LNCaP clone FGC (cell line): ENCODE data around the gene TCF23.
A peak's percentile ranks its signal among the peaks of the same experiment; 100 is the strongest.
"Not testable (repeated sequence)": the region's sequence is repeated elsewhere in the genome, so short reads cannot be mapped to it uniquely, and the experiment has no call there.

Experiments
- DNase-seq: peaks from one replicate; pipeline ENCODE4 v3.0.0-alpha.2; 2011; ENCODE audit warnings: low read depth
- H3K4me3 ChIP-seq: 2 replicates; pipeline ENCODE4 v1.5.1; 2011; ENCODE audit warnings: mild to moderate bottlenecking, low read depth, low read length, control low read depth
- CTCF ChIP-seq: IDR thresholded peaks from 2 replicates; pipeline ENCODE4 v1.5.1; 2012; ENCODE audit warnings: mild to moderate bottlenecking; ENCODE audit not compliant: control insufficient read depth, insufficient read depth; ENCODE audit errors: extremely low read depth

Gene TCF23

GRCh38 chr2:27194538-27195354 lies 45.9 kb downstream of the TCF23 start:
- peak; percentile 65 for DNase-seq
- H3K4me3 ChIP-seq, result no peak overlapping the region
- no peak for TF ChIP-seq CTCF

- not testable (repeated sequence) for DNase-seq, H3K4me3 ChIP-seq
Observed at GRCh38 chr2:27195799-27196198, 47.0 kb downstream of the TCF23 start.

GRCh38 chr2:27198068-27198467 lies 49.3 kb downstream of the TCF23 start:
- not testable (repeated sequence) for H3K4me3 ChIP-seq, DNase-seq

- H3K4me3 ChIP-seq, result no peak overlapping the region
- DNase-seq, result no peak
- TF ChIP-seq CTCF, result no peak
Observed at GRCh38 chr2:27198627-27199026, 49.8 kb downstream of the TCF23 start.

- DNase-seq, result no peak
- H3K4me3 ChIP-seq, result no peak overlapping the region
- TF ChIP-seq CTCF, result no peak
Observed at GRCh38 chr2:27199241-27199640, 50.4 kb downstream of the TCF23 start.

GRCh38 chr2:27201675-27202074 lies 52.9 kb downstream of the TCF23 start:
- no peak for DNase-seq
- TF ChIP-seq CTCF, result no peak

GRCh38 chr2:27202854-27203253 lies 54.0 kb downstream of the TCF23 start:
- no peak overlapping the region for H3K4me3 ChIP-seq

More at GRCh38 chr2:27201675-27202074, 52.9 kb downstream of the TCF23 start:
- no peak overlapping the region for H3K4me3 ChIP-seq

More at GRCh38 chr2:27202854-27203253, 54.0 kb downstream of the TCF23 start:
- DNase-seq, result no peak
- TF ChIP-seq CTCF, result no peak
